Embryonic facial prominence (tissue), 1 donor: ENCODE results near the gene ZGRF1.
"Not testable (repeated sequence)": the region's sequence is repeated elsewhere in the genome, so short reads cannot be mapped to it uniquely, and the experiment has no call there.

ENCODE experiments used
- DNase-seq: peaks from one replicate; pipeline ENCODE4 v3.0.0-alpha.2; 2016; ENCODE audit errors: extremely low spot score

ZGRF1 gene

GRCh38 chr4:112516471-112517066 lies 120.1 kb downstream of the ZGRF1 start:
- DNase-seq, result no peak

GRCh38 chr4:112516066-112516470 lies 120.6 kb downstream of the ZGRF1 start, which contains the start of gene NEUROG2:
Gene NEUROG2 (minus strand): TSS chr4:112516180. CDS start chr4:112515475, 705 bp downstream.
- no peak for DNase-seq

DNA sequence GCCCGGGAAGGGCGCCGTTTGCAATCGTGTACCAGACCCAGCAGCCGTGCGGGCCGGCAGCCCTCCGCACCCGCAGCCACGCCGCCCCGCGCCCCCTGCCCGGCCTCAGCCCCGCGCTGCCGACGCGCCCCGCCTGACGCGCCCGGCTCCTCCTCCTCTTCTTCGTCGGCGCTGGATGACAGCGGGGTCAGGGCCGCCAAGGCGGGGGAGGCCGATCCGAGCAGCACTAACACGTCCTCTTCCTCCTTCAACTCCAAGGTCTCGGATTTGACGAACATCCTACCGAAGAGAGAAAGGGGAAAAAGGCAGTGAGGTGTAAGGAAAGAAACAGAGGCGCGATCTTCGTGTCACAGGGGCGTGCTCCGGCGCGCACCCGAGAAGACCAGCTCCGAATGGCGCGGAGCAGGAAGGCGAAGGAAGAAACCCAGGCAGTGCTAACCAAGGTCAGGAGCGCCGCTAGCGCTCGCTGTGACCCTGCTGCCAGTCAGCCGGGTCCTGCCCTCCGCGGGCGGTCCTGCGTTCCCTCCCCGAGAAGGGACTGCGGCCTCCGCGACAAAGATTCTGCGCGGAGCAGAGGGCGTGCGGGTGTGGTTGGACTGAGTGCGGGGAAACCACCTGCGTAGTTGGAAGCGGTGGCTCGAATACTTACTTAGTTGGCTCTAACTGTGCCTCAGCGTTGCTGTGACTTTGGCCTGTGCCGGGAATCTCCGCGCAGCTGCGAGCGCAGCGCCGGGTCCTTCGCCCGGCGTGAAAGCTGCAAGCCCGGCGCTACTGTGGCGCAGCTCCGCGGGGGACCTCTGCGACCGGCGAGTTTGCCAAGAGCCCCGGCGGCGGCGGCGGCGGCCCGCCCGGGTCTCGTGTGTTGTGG lies 121.3 kb downstream of the ZGRF1 start:
- no peak for DNase-seq

GRCh38 chr4:112514647-112515197 lies 122.0 kb downstream of the ZGRF1 start:
- no peak for DNase-seq

DNA sequence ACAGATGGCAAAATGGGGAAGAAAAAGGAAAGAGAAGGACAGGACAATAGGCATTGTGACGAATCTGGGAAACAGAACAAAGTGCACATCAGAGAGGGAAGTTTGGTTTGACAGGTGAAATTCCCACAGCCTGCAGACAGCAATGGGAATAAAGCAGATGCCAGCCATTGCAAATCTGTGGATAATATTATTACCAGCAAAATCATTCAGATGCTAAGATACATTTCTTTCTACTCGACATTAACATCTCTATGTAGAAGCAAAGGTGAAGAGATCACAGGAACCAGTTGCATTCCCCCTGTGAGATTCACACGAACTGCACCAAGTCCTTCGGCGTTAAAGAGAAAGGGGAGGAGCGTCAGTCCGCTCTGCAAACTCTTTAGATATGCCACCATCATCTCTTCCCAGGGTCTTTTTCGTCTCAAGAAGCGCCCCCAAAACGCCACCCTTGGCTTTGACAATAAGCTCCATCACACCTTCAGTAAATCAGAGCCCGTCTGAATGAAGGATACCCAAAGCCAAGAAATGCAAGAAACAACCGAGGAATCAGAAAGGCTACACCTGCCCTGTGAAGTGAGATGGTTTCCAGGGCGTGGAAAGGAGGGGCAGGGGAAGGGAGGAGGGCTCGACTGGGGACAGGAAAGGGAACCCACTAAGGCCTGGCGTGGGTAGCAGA lies 122.6 kb downstream of the ZGRF1 start:
- no peak for DNase-seq

- no peak for DNase-seq
Measured at GRCh38 chr4:112511803-112512118, 124.9 kb downstream of the ZGRF1 start.

DNA sequence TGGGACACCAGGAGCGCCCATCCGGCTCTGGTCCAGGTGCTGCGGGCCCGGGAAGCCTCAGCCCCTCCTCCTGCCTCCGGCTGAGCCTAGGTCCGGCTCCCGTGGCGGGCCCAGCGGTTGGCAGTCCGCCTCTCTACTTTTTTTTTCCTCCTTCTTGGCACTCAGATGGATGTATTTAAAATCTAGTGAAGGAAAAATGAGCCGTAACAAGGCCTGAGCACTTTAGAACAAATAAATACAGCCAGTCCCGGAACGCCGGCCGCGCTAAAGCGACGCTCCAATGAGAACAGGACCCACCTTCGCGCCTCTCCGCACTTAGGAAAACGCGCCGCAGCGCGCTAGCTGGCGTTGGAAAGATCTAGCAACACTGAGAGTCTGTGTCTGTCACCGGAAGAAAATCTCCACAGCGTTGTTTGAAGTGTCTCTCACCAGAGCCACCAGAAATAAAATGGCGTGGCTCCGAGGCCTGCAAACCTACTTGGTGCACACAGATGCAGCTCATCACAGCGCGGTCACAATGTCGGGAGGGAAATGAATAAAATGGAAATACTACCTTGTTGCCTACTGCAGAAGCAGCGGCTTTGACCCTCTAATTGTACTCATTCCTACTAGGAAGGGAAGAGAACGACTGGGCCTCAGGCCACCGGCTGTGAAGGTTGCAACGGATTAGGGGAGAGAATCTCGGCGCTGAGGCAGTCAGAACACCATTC lies 125.5 kb downstream of the ZGRF1 start:
- DNase-seq, result no peak

DNA sequence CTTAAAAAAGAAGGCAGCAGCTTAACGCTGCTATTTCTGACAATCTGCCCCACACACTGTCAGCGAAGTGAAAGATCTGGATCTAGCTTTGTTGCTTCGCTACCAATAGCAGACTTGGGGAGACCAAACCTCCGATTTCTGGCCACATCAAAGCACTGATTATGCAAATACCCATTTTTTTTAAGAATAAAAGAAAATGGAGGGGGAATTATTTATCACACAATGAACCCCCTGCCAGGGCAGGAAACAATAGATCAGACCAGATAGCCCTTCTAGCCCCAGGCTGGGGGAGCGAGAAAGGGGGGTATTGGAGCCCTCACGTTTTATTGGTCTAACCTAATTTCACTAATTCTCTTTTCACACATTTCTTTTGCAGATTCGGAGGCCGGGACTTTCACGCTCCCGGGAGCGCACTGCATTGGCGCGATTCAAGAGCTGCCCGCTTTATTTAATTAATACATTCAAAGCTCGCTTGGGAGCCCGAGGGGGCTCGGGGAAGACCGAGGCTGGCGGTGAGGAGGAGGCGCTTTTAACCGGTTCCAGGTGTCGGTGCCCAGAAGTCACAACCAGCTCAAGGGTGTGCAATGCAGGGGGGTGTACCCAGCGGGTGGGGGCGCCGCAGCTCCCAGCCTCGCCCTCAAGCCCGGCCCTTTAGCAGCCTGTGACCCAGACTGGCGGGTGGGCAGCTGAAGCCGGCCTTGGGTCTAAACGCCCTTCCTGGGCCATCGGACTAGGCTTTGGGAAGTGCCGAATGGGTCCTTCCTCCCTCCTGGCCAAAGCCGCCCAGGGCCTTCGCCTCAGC lies 126.2 kb downstream of the ZGRF1 start:
- DNase-seq, result no peak

GRCh38 chr4:112509243-112510141 lies 127.2 kb downstream of the ZGRF1 start:
- DNase-seq, result no peak

DNA sequence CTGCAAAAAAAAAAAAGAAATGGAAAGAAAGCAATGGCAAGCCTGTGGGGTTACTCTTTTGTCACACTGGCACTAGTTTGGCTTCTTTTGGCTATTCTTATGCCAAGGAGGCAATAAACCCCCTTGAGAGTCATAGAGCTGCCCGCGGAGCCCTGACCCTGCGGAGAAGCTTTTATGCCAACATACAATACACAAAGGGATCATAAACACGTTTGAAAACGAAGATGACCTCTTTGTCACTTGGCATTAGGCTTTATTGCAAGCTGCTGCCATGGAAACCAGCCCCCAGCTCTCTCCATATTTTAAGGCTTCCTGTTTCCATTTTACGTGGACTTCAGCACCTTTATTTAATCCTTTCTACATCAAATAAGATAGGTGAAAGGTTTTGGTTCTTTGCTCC lies 128.4 kb downstream of the ZGRF1 start:
- no peak for DNase-seq

DNA sequence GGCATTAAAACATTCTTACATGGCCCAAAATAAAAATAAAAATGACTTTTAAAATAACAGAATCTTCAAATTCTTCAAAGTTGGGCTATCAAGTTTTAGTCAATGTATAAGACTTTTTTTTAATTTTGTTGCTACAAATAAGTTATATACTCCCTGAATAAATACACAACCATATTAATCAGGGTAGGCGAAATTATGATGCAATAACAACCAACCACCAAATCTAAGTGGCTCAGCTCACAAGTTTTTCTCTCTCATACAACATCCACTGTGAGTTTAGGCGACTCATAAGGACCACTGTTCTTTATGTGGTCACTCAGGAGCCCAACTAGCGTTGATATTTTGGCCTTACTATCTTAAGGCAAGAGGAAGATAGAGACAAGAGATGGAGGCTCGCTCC lies 131.9 kb downstream of the ZGRF1 start:
- DNase-seq, result no peak

GRCh38 chr4:112502871-112503270 lies 133.8 kb downstream of the ZGRF1 start:
- no peak for DNase-seq

GRCh38 chr4:112492321-112492720 lies 144.4 kb downstream of the ZGRF1 start:
- no peak for DNase-seq

DNA sequence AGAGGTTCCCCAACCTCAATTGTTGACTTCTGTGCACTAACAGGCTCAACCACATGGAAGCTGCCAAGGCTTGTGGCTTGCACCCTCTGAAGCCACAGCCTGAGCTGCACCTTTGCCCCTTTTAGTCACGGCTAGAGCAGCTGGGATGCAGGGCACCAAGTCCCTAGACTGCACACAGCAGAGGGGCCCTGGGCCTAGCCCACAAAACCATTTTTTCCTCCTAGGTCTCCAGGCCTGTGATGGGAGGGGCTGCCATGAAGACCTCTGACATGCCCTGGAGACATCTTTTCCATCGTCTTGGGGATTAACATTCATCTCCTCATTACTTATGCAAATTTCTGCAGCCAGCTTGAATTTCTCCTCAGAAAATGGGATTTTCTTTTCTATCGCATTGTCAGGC lies 145.9 kb downstream of the ZGRF1 start:
- DNase-seq, result not testable (repeated sequence)
